Neuronal stem cell (in vitro differentiated cells): ENCODE results near the gene YTHDC2. TPM values are rescaled to one million over a fixed set of nuclear protein-coding genes. Genes with fewer than 3 reads are reported as not detected.

Source experiments
- small RNA-seq: library from polyadenylated mRNA; stranded (forward); fragments of <200 nt; extraction: miRNeasy Mini kit (QIAGEN cat#:217004); gene quantifications from one replicate; pipeline ENCODE3, GENCODE V24; 2013; ENCODE audit not compliant: insufficient read depth

Gene YTHDC2

Small RNA genes lying within 50 kb of the gene (small RNA-seq; reads per million reads assigned to genes)
- gene RNU4ATAC13P, result not detected
